HCT116 (cell line): ENCODE measurements around the gene CPLX4. TPM values are rescaled to one million over a fixed set of nuclear protein-coding genes. Genes with fewer than 3 reads are reported as not detected.

Experiments
- ATAC-seq: fragments of 200-7000 bp; cut with Tn5 transposase; 2 replicates; pipeline ENCODE4 v1.9.1; 2020; ENCODE audit warnings: mild to moderate bottlenecking, moderate library complexity
- BruUV-seq: library from RNA; stranded (reverse); fragments of 400-500 nt; replicated peaks from 2 replicates; lab custom pipeline; 2021; lab: Mats Ljungman, UMichigan
- CTCF ChIA-PET: fragments of 300-600 bp; sonication (Branson Sonifier 250); formaldehyde crosslinking; loops from one replicate; lab custom pipeline; 2021; ENCODE audit warnings: antibody characterized with exemption; lab: Charles Lee
- POLR2A ChIA-PET: fragments of 300-600, 350-600 bp; sonication (Branson Sonifier 250); formaldehyde crosslinking; loops from one replicate; lab custom pipeline; 2021; ENCODE audit warnings: antibody characterized with exemption; lab: Charles Lee
- RAD21 ChIA-PET, 2 experiments: fragments of 300-600 bp; sonication (Branson Sonifier 250); formaldehyde crosslinking; loops; one replicate each; lab custom pipeline; 2023; ENCODE audit warnings: low total read pairs in 2 of 2; ENCODE audit not compliant: uncharacterized antibody in 2 of 2, unreplicated experiment in 2 of 2, low non-redundant PET in 1 of 2; lab: Charles Lee
- DNase-seq: peaks from one replicate; pipeline ENCODE4 v3.0.0-alpha.2; 2010; ENCODE audit warnings: low read depth, low spot score
- H2AFZ ChIP-seq: fragments of 200-600 bp; shearing (Covaris generic), sonication (generic); 2 replicates; pipeline ENCODE4 v1.6.1; 2017; ENCODE audit warnings: low read depth, mixed run types, mixed read lengths, antibody characterized with exemption, low read length; ENCODE audit not compliant: poor library complexity, severe bottlenecking
- H3K27ac ChIP-seq: 2 replicates; pipeline ENCODE4 v1.5.1; 2012; ENCODE audit warnings: low read depth, low read length
- H3K27me3 ChIP-seq: fragments of 200-600 bp; sonication (generic); 2 replicates; pipeline ENCODE4 v1.6.1; 2016; ENCODE audit warnings: mixed run types, low read length, mixed read lengths; ENCODE audit not compliant: insufficient read depth
- H3K36me3 ChIP-seq, 2 experiments: fragments of 200-500 bp in 1 of 2; fragments of 200-600 bp in 1 of 2; sonication (Bioruptor generic) in 1 of 2; sonication (generic) in 1 of 2; 2 replicates each; pipeline versions ENCODE4 v1.5.1 to v1.6.1; 2014 to 2016; ENCODE audit warnings: low read length in 2 of 2, inconsistent platforms in 1 of 2, mixed read lengths in 1 of 2, mixed run types in 1 of 2; ENCODE audit not compliant: insufficient read depth in 2 of 2, control insufficient read depth in 1 of 2
- H3K4me1 ChIP-seq, 2 experiments: fragments of 200-600 bp in 1 of 2; sonication (generic) in 1 of 2; 2 replicates each; pipeline versions ENCODE4 v1.5.1 to v1.6.1; 2012 to 2017; ENCODE audit warnings: low read length in 2 of 2, inconsistent platforms in 1 of 2, mild to moderate bottlenecking in 1 of 2, mixed read lengths in 1 of 2, mixed run types in 1 of 2, moderate library complexity in 1 of 2; ENCODE audit not compliant: insufficient read depth in 2 of 2, control insufficient read depth in 1 of 2
- H3K4me2 ChIP-seq: fragments of 200-600 bp; sonication (generic); 2 replicates; pipeline ENCODE4 v1.6.1; 2017; ENCODE audit warnings: mixed run types, low read length, mixed read lengths
- H3K4me3 ChIP-seq, 2 experiments: fragments of 200-600 bp in 1 of 2; sonication (generic) in 1 of 2; replicated peaks in 1 of 2; 2 replicates each; pipeline ENCODE4 v1.5.1; 2011 to 2016; ENCODE audit warnings: low read length in 2 of 2, control low read depth in 1 of 2, low read depth in 1 of 2, mild to moderate bottlenecking in 1 of 2, mixed read lengths in 1 of 2, mixed run types in 1 of 2
- H3K79me2 ChIP-seq: fragments of 200-600 bp; sonication (generic); 2 replicates; pipeline ENCODE4 v1.6.1; 2017; ENCODE audit warnings: mild to moderate bottlenecking, mixed run types, low read length, moderate library complexity, mixed read lengths; ENCODE audit not compliant: insufficient read depth
- H3K9ac ChIP-seq: fragments of 200-600 bp; sonication (generic); 2 replicates; pipeline ENCODE4 v1.6.1; 2016; ENCODE audit warnings: low read length, mixed read lengths
- H3K9me2 ChIP-seq: fragments of 200-600 bp; sonication (generic), shearing (Covaris generic); 2 replicates; pipeline ENCODE4 v1.6.1; 2017; ENCODE audit warnings: mixed run types, mild to moderate bottlenecking, moderate library complexity; ENCODE audit not compliant: insufficient read depth
- H3K9me3 ChIP-seq, 2 experiments: fragments of 200-500 bp in 1 of 2; fragments of 200-600 bp in 1 of 2; sonication (Bioruptor generic) in 1 of 2; sonication (generic) in 1 of 2; 2 replicates each; pipeline ENCODE4 v1.6.1; 2014 to 2017; ENCODE audit warnings: low read length in 2 of 2, mixed read lengths in 2 of 2, inconsistent platforms in 1 of 2, low read depth in 1 of 2, mild to moderate bottlenecking in 1 of 2, mixed run types in 1 of 2, moderate library complexity in 1 of 2; ENCODE audit not compliant: control insufficient read depth in 1 of 2, insufficient read depth in 1 of 2
- H4K20me1 ChIP-seq: fragments of 200-600 bp; sonication (generic), shearing (Covaris generic); 2 replicates; pipeline ENCODE4 v1.6.1; 2017; ENCODE audit warnings: mixed run types, mild to moderate bottlenecking, moderate library complexity; ENCODE audit not compliant: insufficient read depth
- ATF3 ChIP-seq: IDR thresholded peaks from 2 replicates; pipeline ENCODE4 v1.6.1; 2012
- CBX3 ChIP-seq: IDR thresholded peaks from 2 replicates; pipeline ENCODE4 v1.6.1; 2012; ENCODE audit warnings: low read depth
- CEBPB ChIP-seq: IDR thresholded peaks from 2 replicates; pipeline ENCODE4 v1.6.1; 2012; ENCODE audit warnings: low read depth
- CTCF ChIP-seq, 3 experiments: fragments of 200-600 bp in 1 of 3; sonication (generic) in 1 of 3; IDR thresholded peaks in 2 of 3; conservative IDR thresholded peaks in 1 of 3; 2 replicates each; pipeline ENCODE4 v1.5.1; 2012 to 2017; ENCODE audit warnings: low read depth in 2 of 3, low read length in 2 of 3, antibody characterized with exemption in 1 of 3, borderline replicate concordance in 1 of 3, control low read depth in 1 of 3, mild to moderate bottlenecking in 1 of 3, mixed read lengths in 1 of 3, mixed run types in 1 of 3, moderate library complexity in 1 of 3; ENCODE audit not compliant: insufficient read depth in 1 of 3
- EGR1 ChIP-seq: IDR thresholded peaks from 2 replicates; pipeline ENCODE4 v1.6.1; 2012; ENCODE audit warnings: low read depth
- EZH2 ChIP-seq: fragments of 200-600 bp; sonication (generic); IDR thresholded peaks from 2 replicates; pipeline ENCODE4 v1.6.1; 2017; ENCODE audit warnings: antibody characterized with exemption, mixed run types
- EZH2phosphoT487 ChIP-seq: fragments of 200-600 bp; IDR thresholded peaks from 2 replicates; pipeline ENCODE4 v1.6.1; 2018; ENCODE audit warnings: antibody characterized with exemption, borderline replicate concordance
- POLR2A ChIP-seq: IDR thresholded peaks from 2 replicates; pipeline ENCODE4 v1.7.0; 2011; ENCODE audit warnings: borderline replicate concordance; ENCODE audit not compliant: insufficient read depth, insufficient read length; ENCODE audit errors: extremely low read depth
- POLR2AphosphoS5 ChIP-seq: IDR thresholded peaks from 2 replicates; pipeline ENCODE4 v1.6.1; 2011; ENCODE audit warnings: mild to moderate bottlenecking, low read depth, low read length, moderate library complexity
- REST ChIP-seq: IDR thresholded peaks from 2 replicates; pipeline ENCODE4 v1.6.1; 2012; ENCODE audit warnings: low read depth
- SP1 ChIP-seq: IDR thresholded peaks from 2 replicates; pipeline ENCODE4 v1.6.1; 2012; ENCODE audit warnings: low read depth
- SRF ChIP-seq: IDR thresholded peaks from 2 replicates; pipeline ENCODE4 v1.6.1; 2012; ENCODE audit warnings: low read depth
- TCF7L2 ChIP-seq: IDR thresholded peaks from 2 replicates; pipeline ENCODE4 v1.7.0; 2011; ENCODE audit warnings: borderline replicate concordance, inconsistent platforms; ENCODE audit not compliant: insufficient read depth, insufficient read length; ENCODE audit errors: extremely low read depth
- YY1 ChIP-seq: IDR thresholded peaks from 2 replicates; pipeline ENCODE4 v1.6.1; 2011; ENCODE audit warnings: low read length, low read depth, moderate library complexity, mild to moderate bottlenecking; ENCODE audit not compliant: insufficient replicate concordance; ENCODE audit errors: extremely low read depth
- ZFX ChIP-seq: fragments of 450-650 bp; IDR thresholded peaks from 2 replicates; pipeline ENCODE4 v1.6.1; 2017
- ZNF274 ChIP-seq: fragments of 200-500 bp; sonication (Bioruptor generic); IDR thresholded peaks from 2 replicates; pipeline ENCODE4 v1.6.1; 2014; ENCODE audit warnings: mild to moderate bottlenecking, low read depth, low read length, inconsistent platforms
- intact Hi-C: fragments of 100-400 bp; cut with micrococcal nuclease; formaldehyde crosslinking; loops from 2 replicates; pipeline ENCODE4 v1.10.0; 2022
- total RNA-seq: library from RNA; stranded (reverse); gene quantifications from one replicate; pipeline ENCODE4 v1.2.1, GENCODE V29; 2021; ENCODE audit not compliant: unreplicated experiment

Gene CPLX4
- total RNA-seq, 1 experiment from 2014 or later = not detected

GRCh38 chr18:59325965-59326364 lies 7.5 kb upstream of the CPLX4 start:
- no peak overlapping the region for H3K27ac ChIP-seq
- H3K36me3 ChIP-seq = peaks cover 19 to 26% of the 10 kb centered on the region in 2 experiments
- no peak for DNase-seq
- no peak for ATAC-seq
- RAD21 ChIA-PET = no interaction called here
- H3K79me2 ChIP-seq = no peaks in the 10 kb centered on the region
- no peak overlapping the region for H3K4me3 ChIP-seq
- H3K4me2 ChIP-seq = no peak overlapping the region
- no peaks in the 10 kb centered on the region for H3K9me2 ChIP-seq
- intact Hi-C loops = no loop called here
- no peaks in the 10 kb centered on the region for H3K9me3 ChIP-seq
- POLR2A ChIA-PET = no interaction called here
- H4K20me1 ChIP-seq = 0 out of 2 replicates have a peak, but pooled peaks cover 2% of the 10 kb centered on the region
- H3K27me3 ChIP-seq = no peaks in the 10 kb centered on the region
- no peak overlapping the region for H2AFZ ChIP-seq
- TF ChIP-seq POLR2AphosphoS5 (no peak), CTCF (IDR thresholded peaks at IDR 0.05 in 2 of 3, conservative IDR thresholded peaks at IDR 0.05 in 1 of 3; ENCODE audit: borderline replicate concordance in 1 of 3, insufficient read depth in 1 of 3, low read depth in 2 of 3, low read length in 2 of 3) (no peak), SP1 (no peak), CBX3 (no peak), CEBPB (no peak), ATF3 (no peak), ZNF274 (no peak)
- TF ChIP-seq, all 23 proteins: peak for 0
- BruUV-seq = no TSS peak
- CTCF ChIA-PET = interaction anchor here (1.9 kb wide), 1 partner anchor 77 kb away, joined by 5 read pairs; no protein-coding TSS in a partner anchor
- Histone ChIP-seq H3K4me1 (no peaks in the 10 kb centered on the region), H3K9ac (no peak overlapping the region)

- Histone ChIP-seq H3K9me2 (no peaks in the 10 kb centered on the region), H3K4me3 (no peak overlapping the region), H4K20me1 (0 out of 2 replicates have a peak, but pooled peaks cover 2% of the 10 kb centered on the region), H3K79me2 (no peaks in the 10 kb centered on the region), H3K27ac (no peak overlapping the region), H3K9me3 (no peaks in the 10 kb centered on the region), H3K36me3 (peaks cover 10 to 22% of the 10 kb centered on the region in 2 experiments; a peak in 3 of 4 replicates), H3K27me3 (no peaks in the 10 kb centered on the region), H3K4me2 (no peak overlapping the region), H2AFZ (no peak overlapping the region), H3K4me1 (no peaks in the 10 kb centered on the region), H3K9ac (no peak overlapping the region)
- ATAC-seq (no peak), DNase-seq (no peak)
- intact Hi-C loops = no loop called here
- POLR2A ChIA-PET = no interaction called here
- RAD21 ChIA-PET = no interaction called here
- no TSS peak for BruUV-seq
- CTCF ChIA-PET = interaction anchor here (1.0 kb wide), 1 partner anchor 78 kb away, joined by 3 read pairs; no protein-coding TSS in a partner anchor
- TF ChIP-seq EZH2 (no peak), ZNF274 (no peak), SP1 (no peak), ZFX (no peak), POLR2A (no peak), EZH2phosphoT487 (no peak), CEBPB (no peak), TCF7L2 (no peak), POLR2AphosphoS5 (no peak), SRF (no peak), REST (no peak), YY1 (no peak), EGR1 (no peak)
Observed at GRCh38 chr18:59324623-59324971, 6.1 kb upstream of the CPLX4 start.
